Neutrophil (primary cell): ENCODE measurements around the gene RPP30.

Experiments used
- H3K27ac ChIP-seq: fragments of 200-600 bp; sonication (generic); 2 replicates; pipeline ENCODE4 v1.5.1; 2016; ENCODE audit warnings: mild to moderate bottlenecking, moderate library complexity
- H3K27me3 ChIP-seq: fragments of 200-600 bp; sonication (generic); 2 replicates; pipeline ENCODE4 v1.6.0; 2016; ENCODE audit warnings: mild to moderate bottlenecking
- H3K36me3 ChIP-seq: fragments of 200-600 bp; sonication (generic); 2 replicates; pipeline ENCODE4 v1.5.1; 2017
- H3K4me1 ChIP-seq, 2 experiments: fragments of 200-600 bp in 1 of 2; sonication (generic) in 1 of 2; 1 replicate in 1 of 2; 2 replicates in 1 of 2; pipeline versions ENCODE4 v1.5.1 to v1.6.1; 2013 to 2016; ENCODE audit warnings: low read depth in 1 of 2, low read length in 1 of 2, mild to moderate bottlenecking in 1 of 2, moderate library complexity in 1 of 2; ENCODE audit not compliant: control insufficient read depth in 1 of 2, insufficient read depth in 1 of 2
- H3K4me3 ChIP-seq, 2 experiments: fragments of 200-600 bp in 1 of 2; sonication (generic) in 1 of 2; 1 replicate in 1 of 2; 2 replicates in 1 of 2; pipeline ENCODE4 v1.5.1; 2013 to 2016; ENCODE audit warnings: low read depth in 1 of 2, low read length in 1 of 2, mild to moderate bottlenecking in 1 of 2, moderate library complexity in 1 of 2
- H3K9me3 ChIP-seq: fragments of 200-600 bp; sonication (generic); 2 replicates; pipeline ENCODE4 v1.5.1; 2016
- TF ChIP-seq, protein P1 (sequence below): fragments of 200-600 bp; sonication (generic); IDR thresholded peaks from 2 replicates; pipeline ENCODE4 v1.5.1; 2016; ENCODE audit warnings: antibody characterized with exemption

Gene RPP30

DNA sequence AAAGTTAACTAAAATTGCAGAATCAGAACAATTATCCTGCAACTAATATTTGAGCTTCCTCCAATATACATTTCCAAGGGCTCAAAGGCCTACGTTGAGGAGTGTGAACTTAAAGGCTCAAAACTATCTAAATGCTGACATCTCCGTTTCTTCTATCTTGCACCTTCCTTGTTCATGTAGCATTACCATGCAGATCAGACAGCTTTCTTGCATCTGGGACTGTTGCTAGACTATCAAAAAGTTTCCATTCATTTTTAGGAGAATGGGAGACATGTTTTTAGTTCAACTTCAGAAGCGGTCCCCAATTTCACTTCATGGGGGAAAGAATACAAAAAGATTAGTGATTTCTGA, 46.2 kb downstream of the RPP30 start:
- no peaks in the 10 kb centered on the region for H3K4me1 ChIP-seq
- TF ChIP-seq, protein P1, sequence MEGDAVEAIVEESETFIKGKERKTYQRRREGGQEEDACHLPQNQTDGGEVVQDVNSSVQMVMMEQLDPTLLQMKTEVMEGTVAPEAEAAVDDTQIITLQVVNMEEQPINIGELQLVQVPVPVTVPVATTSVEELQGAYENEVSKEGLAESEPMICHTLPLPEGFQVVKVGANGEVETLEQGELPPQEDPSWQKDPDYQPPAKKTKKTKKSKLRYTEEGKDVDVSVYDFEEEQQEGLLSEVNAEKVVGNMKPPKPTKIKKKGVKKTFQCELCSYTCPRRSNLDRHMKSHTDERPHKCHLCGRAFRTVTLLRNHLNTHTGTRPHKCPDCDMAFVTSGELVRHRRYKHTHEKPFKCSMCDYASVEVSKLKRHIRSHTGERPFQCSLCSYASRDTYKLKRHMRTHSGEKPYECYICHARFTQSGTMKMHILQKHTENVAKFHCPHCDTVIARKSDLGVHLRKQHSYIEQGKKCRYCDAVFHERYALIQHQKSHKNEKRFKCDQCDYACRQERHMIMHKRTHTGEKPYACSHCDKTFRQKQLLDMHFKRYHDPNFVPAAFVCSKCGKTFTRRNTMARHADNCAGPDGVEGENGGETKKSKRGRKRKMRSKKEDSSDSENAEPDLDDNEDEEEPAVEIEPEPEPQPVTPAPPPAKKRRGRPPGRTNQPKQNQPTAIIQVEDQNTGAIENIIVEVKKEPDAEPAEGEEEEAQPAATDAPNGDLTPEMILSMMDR = no peak
- H3K36me3 ChIP-seq = no peaks in the 10 kb centered on the region
- H3K9me3 ChIP-seq = no peaks in the 10 kb centered on the region
- H3K4me3 ChIP-seq = no peak overlapping the region
- peaks cover under 1% of the 10 kb centered on the region for H3K27me3 ChIP-seq
- H3K27ac ChIP-seq = no peak overlapping the region

DNA sequence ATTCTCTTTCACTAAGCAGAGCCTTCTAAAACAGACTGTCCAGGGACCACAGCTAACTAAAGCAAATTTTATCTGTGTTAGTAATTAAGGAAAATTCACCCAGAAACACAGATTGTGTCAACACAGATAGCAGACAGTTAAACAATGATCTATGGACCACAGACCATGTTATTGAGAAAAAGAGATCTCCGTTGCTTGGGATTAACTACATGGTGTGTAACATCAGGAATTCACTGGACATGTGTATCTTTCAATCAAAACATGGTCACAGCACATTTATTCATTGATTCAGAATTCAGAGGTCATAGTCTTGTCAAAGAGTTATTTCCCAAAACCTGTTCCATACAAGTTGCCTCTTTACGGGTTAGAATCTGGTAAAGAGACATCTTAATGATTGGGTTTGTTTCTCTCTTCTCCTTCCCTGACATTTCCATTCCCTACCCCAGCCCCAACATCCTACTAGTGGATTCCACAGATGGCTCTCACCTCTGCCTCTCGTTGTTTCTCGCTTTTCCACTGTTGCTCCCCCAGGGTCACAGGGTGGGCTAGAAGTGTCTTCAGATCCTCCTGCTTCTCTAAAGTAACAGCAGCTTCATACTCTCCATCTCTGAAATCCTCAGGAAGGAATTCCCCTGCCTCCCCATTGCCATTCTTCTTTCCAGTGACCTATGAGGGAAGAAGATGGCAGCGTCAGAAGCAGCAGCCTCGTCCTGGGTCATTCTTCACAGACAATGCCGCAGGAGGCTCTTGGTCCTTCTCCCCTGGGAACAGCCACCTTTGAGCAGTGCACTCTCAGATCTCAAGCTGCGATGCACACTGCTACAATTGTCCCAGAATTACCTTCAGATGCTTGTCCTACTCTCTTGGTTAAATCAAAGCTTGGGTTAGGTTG, 48.2 kb downstream of the RPP30 start:
- H3K9me3 ChIP-seq = no peaks in the 10 kb centered on the region
- TF ChIP-seq, protein P1 = no peak
- peaks cover 4% of the 10 kb centered on the region for H3K27me3 ChIP-seq
- no peaks in the 10 kb centered on the region for H3K4me1 ChIP-seq
- H3K36me3 ChIP-seq = no peaks in the 10 kb centered on the region
- H3K4me3 ChIP-seq = no peak overlapping the region
- no peak overlapping the region for H3K27ac ChIP-seq

DNA sequence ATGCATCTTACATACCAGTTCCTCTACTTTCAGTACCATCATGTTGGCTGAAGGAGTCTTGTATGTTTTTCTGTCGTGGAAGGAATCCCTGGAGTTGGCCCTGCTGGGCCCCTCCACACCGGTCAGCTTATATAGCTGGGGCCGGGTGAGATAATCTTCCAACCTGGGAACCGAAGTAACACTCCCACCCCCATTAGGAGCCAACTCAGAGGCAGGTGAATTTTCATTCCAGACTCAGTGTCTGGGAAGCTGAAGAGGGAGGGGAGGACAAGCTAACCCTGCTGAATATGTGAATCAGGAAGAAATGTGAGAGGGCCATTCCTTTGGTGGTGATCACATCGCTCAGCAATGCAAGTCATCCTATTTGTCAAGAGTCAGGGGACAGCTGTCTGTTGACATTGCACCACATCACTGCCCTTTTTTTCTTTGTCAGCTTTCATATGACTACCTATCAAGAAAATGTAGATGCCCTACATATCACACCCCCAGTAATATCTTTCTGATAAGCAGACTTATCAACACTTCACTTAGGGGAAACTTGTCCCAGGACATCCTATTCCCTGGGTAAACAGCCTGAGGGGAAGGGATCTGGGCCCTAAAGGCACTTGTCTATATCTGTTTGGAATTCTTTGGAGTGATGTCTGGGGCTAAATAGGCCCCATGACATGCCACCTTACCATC, 49.4 kb downstream of the RPP30 start, which contains the start of gene ANKRD1:
Gene ANKRD1, minus strand, starts transcription at position 102 of the 681 bp plus-strand sequence. Its CDS starts 60 bp downstream, at position 42.
- peaks cover 4% of the 10 kb centered on the region for H3K27me3 ChIP-seq
- H3K36me3 ChIP-seq = no peaks in the 10 kb centered on the region
- H3K4me3 ChIP-seq = no peak within 1 kb of the TSS
- no peak within 1 kb of the TSS for H3K27ac ChIP-seq
- H3K9me3 ChIP-seq = no peaks in the 10 kb centered on the region
- no peaks in the 10 kb centered on the region for H3K4me1 ChIP-seq
- TF ChIP-seq, protein P1 = no peak

DNA sequence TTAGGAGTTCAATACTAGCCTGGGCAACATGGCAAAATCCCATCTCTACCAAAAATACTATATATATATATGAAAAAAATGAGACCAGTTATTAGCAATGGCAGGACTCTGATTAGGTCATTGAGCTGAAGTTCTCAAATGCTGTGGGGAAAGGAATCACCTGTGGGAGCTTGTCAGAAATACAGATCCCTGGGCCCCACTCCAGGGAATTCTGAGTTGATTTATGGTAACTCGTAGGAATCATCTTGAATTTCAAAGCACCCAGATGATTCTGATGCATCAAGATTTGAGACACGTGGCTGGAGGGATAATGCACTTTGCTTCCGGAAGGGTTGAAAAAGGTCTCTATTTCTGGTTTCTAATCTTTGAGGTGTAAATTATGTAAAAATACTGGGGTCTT, 50.1 kb downstream of the RPP30 start:
- Histone ChIP-seq H3K36me3 (no peaks in the 10 kb centered on the region), H3K4me3 (no peak overlapping the region), H3K27ac (no peak overlapping the region), H3K4me1 (no peaks in the 10 kb centered on the region), H3K9me3 (no peaks in the 10 kb centered on the region), H3K27me3 (peaks cover 4% of the 10 kb centered on the region)
- TF ChIP-seq, protein P1 = no peak

DNA sequence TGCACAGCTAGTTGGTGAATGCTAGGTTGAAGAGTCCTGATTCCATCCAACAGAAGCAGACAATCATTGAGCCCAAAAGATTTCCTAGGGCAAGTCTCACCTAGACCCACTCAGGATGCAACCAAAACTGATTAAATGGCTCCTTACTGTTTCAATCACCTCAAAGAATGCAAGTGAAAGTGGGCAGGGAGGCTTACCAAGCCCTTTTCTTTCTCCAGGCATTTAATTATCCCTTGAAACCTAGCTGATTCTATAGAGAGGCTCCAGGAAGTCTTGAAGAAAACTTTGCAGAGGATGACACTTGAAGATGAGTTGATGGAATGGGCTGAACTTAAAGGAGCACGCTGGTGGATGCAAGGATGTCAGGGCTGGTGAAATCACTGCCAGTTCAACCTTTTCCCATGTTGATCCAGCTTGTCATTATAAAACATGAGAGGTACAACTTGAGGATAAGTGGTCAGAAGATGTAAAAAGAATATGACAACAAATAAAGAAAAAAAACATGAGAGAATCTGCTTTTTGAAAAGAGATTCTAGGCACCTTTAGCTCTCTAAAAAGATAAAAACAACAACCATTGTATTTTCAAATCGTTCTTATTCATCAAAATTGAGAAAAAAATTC, 51.4 kb downstream of the RPP30 start:
- TF ChIP-seq, protein P1 = no peak
- Histone ChIP-seq H3K9me3 (no peaks in the 10 kb centered on the region), H3K27ac (no peak overlapping the region), H3K36me3 (no peaks in the 10 kb centered on the region), H3K27me3 (peaks cover 4% of the 10 kb centered on the region), H3K4me1 (no peaks in the 10 kb centered on the region), H3K4me3 (no peak overlapping the region)
